ENCODE measurements around the gene RTN4. TPM values are rescaled to one million over a fixed set of nuclear protein-coding genes. Genes with fewer than 3 reads are reported as not detected.

Gene RTN4
- polyA plus RNA-seq, 1 donor (not counting 4 experiments of a cell fraction or from before 2014, with no cell fraction given): 406 TPM

DNA sequence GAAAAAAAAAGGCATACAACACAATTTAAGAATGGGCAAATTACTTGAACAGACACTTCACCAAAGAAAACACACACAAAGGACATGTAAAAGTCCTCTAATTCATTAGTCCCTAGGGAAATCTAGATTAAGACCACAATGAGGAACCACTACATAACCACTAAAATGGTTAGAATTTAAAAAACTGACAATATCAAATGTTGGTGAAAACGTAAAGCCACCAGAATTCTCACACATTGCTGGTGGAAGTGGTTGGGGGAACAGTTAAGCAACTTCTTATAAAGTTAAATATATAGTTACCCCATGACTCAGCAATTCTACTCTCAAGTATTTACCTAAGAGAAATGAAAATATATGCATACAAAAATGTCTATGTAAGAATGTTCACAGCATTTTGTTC, 11.8 kb downstream of the RTN4 start:
- FAIRE-seq (no peak), DNase-seq (ENCODE audit: low read depth, low spot score) (no peak)
- Histone ChIP-seq H3K4me3 (ENCODE audit: control insufficient read depth in 2 of 3, extremely low read depth in 1 of 3, insufficient read depth in 2 of 3, low read depth in 1 of 3, low read length in 3 of 3) (no peak overlapping the region), H3K79me2 (ENCODE audit: control insufficient read depth, insufficient read depth, low read length) (peaks cover 99% of the 10 kb centered on the region), H3K4me2 (ENCODE audit: control insufficient read depth, extremely low read depth, insufficient read depth, low read depth, low read length) (no peak overlapping the region), H3K27me3 (ENCODE audit: control insufficient read depth, extremely low read depth, insufficient read depth, low read length) (no peaks in the 10 kb centered on the region), H3K9me3 (ENCODE audit: control insufficient read depth, low read depth, low read length) (no peaks in the 10 kb centered on the region), H3K9ac (ENCODE audit: control insufficient read depth, extremely low read depth, insufficient read depth, low read length) (no peak overlapping the region), H3K27ac (ENCODE audit: control insufficient read depth, insufficient read depth, low read length) (no peak overlapping the region), H3K9me1 (ENCODE audit: control insufficient read depth, extremely low read depth, insufficient read depth, low read length) (peaks cover 2% of the 10 kb centered on the region), H4K20me1 (ENCODE audit: control insufficient read depth, extremely low read depth, insufficient read depth, low read length) (peaks cover 32% of the 10 kb centered on the region), H3K36me3 (ENCODE audit: control insufficient read depth in 2 of 2, extremely low read depth in 1 of 2, insufficient read depth in 2 of 2, low read length in 2 of 2) (no peaks in the 10 kb centered on the region), H2AFZ (ENCODE audit: control insufficient read depth, low read length) (no peak overlapping the region), H3K4me1 (ENCODE audit: control insufficient read depth, extremely low read depth, insufficient read depth, low read length) (peaks cover 8% of the 10 kb centered on the region)
- dilution Hi-C loops (cut with MboI; ENCODE audit: extremely low pct_ligation_motif_present, low sequenced_read_pairs): loop anchor here (25.0 kb wide), 1 partner anchor 124 kb away; no protein-coding TSS in a partner anchor
- no peak for TF ChIP-seq EZH2 (IDR thresholded peaks at IDR 0.05; ENCODE audit: low read length)
- TF ChIP-seq, protein P1, sequence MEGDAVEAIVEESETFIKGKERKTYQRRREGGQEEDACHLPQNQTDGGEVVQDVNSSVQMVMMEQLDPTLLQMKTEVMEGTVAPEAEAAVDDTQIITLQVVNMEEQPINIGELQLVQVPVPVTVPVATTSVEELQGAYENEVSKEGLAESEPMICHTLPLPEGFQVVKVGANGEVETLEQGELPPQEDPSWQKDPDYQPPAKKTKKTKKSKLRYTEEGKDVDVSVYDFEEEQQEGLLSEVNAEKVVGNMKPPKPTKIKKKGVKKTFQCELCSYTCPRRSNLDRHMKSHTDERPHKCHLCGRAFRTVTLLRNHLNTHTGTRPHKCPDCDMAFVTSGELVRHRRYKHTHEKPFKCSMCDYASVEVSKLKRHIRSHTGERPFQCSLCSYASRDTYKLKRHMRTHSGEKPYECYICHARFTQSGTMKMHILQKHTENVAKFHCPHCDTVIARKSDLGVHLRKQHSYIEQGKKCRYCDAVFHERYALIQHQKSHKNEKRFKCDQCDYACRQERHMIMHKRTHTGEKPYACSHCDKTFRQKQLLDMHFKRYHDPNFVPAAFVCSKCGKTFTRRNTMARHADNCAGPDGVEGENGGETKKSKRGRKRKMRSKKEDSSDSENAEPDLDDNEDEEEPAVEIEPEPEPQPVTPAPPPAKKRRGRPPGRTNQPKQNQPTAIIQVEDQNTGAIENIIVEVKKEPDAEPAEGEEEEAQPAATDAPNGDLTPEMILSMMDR (optimal IDR thresholded peaks at IDR 0.05 in 1 of 3, IDR thresholded peaks at IDR 0.05 in 1 of 3, conservative IDR thresholded peaks at IDR 0.05 in 1 of 3; ENCODE audit: extremely low read depth in 1 of 3, insufficient read depth in 2 of 3, low read length in 3 of 3): no peak

DNA sequence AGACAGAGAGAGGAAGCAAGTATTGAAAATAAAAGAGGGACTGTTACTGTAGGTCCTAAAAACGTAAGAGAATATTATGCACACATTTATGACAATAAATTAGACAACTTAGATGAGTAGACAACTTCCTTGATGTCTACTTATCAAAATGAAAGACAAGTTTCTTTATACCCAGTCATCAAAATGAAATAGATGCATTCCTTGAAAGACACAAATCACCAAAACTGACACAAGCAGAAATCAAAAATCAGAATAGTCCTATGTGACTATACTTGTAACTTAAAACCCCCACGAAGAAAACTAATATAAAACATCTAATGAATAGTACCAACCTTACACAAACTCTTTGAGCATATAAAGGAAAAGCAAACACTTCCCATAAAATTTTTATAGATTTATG, 14.5 kb downstream of the RTN4 start:
- dilution Hi-C loops (cut with MboI; ENCODE audit: extremely low pct_ligation_motif_present, low sequenced_read_pairs): loop anchor here (25.0 kb wide), 1 partner anchor 127 kb away; no protein-coding TSS in a partner anchor
- FAIRE-seq: no peak
- Histone ChIP-seq H3K9ac (ENCODE audit: control insufficient read depth, extremely low read depth, insufficient read depth, low read length) (no peak overlapping the region), H2AFZ (ENCODE audit: control insufficient read depth, low read length) (no peak overlapping the region), H3K27me3 (ENCODE audit: control insufficient read depth, extremely low read depth, insufficient read depth, low read length) (no peaks in the 10 kb centered on the region), H3K4me2 (ENCODE audit: control insufficient read depth, extremely low read depth, insufficient read depth, low read depth, low read length) (no peak overlapping the region), H3K36me3 (ENCODE audit: control insufficient read depth in 2 of 2, extremely low read depth in 1 of 2, insufficient read depth in 2 of 2, low read length in 2 of 2) (no peaks in the 10 kb centered on the region), H4K20me1 (ENCODE audit: control insufficient read depth, extremely low read depth, insufficient read depth, low read length) (peaks cover 45% of the 10 kb centered on the region), H3K9me3 (ENCODE audit: control insufficient read depth, low read depth, low read length) (no peaks in the 10 kb centered on the region), H3K4me1 (ENCODE audit: control insufficient read depth, extremely low read depth, insufficient read depth, low read length) (peaks cover 9% of the 10 kb centered on the region), H3K79me2 (ENCODE audit: control insufficient read depth, insufficient read depth, low read length) (peaks cover 99% of the 10 kb centered on the region), H3K27ac (ENCODE audit: control insufficient read depth, insufficient read depth, low read length) (no peak overlapping the region), H3K9me1 (ENCODE audit: control insufficient read depth, extremely low read depth, insufficient read depth, low read length) (peaks cover 8% of the 10 kb centered on the region), H3K4me3 (ENCODE audit: control insufficient read depth in 2 of 3, extremely low read depth in 1 of 3, insufficient read depth in 2 of 3, low read depth in 1 of 3, low read length in 3 of 3) (no peak overlapping the region)
- DNase-seq (ENCODE audit: low read depth, low spot score): no peak
- TF ChIP-seq EZH2 (IDR thresholded peaks at IDR 0.05; ENCODE audit: low read length): no peak
- TF ChIP-seq, protein P1 (optimal IDR thresholded peaks at IDR 0.05 in 1 of 3, IDR thresholded peaks at IDR 0.05 in 1 of 3, conservative IDR thresholded peaks at IDR 0.05 in 1 of 3; ENCODE audit: extremely low read depth in 1 of 3, insufficient read depth in 2 of 3, low read length in 3 of 3): no peak
